Testis (tissue), 2 donors: ENCODE measurements around the gene CACNA1S.

Experiments used
- POLR2A ChIP-seq: fragments of 450-650 bp; IDR thresholded peaks from one replicate; pipeline ENCODE4 v1.6.1; 2017; ENCODE audit warnings: antibody characterized with exemption, mild to moderate bottlenecking, moderate library complexity
- TF ChIP-seq, protein P1 (sequence below), 3 experiments: fragments of 450-650 bp in 2 of 3; fragments of 200-600 bp in 1 of 3; sonication (generic) in 1 of 3; IDR thresholded peaks; one replicate each; pipeline ENCODE4 v1.5.1; 2016 to 2019; ENCODE audit warnings: antibody characterized with exemption in 3 of 3, mild to moderate bottlenecking in 2 of 3, moderate library complexity in 1 of 3

DNA sequence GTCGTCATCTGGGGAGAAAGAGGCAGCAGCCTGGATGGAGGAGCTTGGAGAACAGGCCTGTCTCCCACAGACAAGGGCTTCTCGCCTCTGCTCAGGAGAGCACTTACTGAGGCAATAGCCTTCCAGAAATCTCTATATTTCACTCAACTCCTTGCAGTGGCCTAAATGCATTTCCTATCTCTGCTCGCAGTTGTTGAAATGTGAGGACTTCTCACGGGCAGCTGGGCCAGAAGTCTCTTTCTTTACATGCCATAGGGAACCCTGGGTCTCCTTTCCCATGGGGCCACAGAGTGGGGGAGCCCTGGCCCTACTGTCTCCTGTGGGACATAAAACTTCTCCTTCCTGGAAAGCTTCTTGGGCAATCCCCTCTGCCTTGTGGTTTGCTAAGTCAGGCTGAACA is 45.2 kb downstream of the CACNA1S start:
- TF ChIP-seq, protein P1, sequence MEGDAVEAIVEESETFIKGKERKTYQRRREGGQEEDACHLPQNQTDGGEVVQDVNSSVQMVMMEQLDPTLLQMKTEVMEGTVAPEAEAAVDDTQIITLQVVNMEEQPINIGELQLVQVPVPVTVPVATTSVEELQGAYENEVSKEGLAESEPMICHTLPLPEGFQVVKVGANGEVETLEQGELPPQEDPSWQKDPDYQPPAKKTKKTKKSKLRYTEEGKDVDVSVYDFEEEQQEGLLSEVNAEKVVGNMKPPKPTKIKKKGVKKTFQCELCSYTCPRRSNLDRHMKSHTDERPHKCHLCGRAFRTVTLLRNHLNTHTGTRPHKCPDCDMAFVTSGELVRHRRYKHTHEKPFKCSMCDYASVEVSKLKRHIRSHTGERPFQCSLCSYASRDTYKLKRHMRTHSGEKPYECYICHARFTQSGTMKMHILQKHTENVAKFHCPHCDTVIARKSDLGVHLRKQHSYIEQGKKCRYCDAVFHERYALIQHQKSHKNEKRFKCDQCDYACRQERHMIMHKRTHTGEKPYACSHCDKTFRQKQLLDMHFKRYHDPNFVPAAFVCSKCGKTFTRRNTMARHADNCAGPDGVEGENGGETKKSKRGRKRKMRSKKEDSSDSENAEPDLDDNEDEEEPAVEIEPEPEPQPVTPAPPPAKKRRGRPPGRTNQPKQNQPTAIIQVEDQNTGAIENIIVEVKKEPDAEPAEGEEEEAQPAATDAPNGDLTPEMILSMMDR (IDR thresholded peaks at IDR 0.05) = no peak
- no peak for TF ChIP-seq POLR2A
